GM13977 (cell line): Measurements from ENCODE around the gene P4HTM.
"Not testable (repeated sequence)": the region's sequence is repeated elsewhere in the genome, so short reads cannot be mapped to it uniquely, and the experiment has no call there.

Experiments
- DNase-seq: peaks from one replicate; pipeline ENCODE4 v3.0.0; 2012; ENCODE audit warnings: low spot score
- CTCF ChIP-seq: IDR thresholded peaks from 2 replicates; pipeline ENCODE4 v1.5.1; 2012; ENCODE audit warnings: mild to moderate bottlenecking, control low read depth; ENCODE audit not compliant: insufficient read depth; ENCODE audit errors: extremely low read depth, missing control alignments
- in situ Hi-C: fragments of 300-500 bp; cut with MboI; formaldehyde crosslinking; loops from one replicate; pipeline ENCODE4 v1.12.0; 2022; ENCODE audit warnings: low sequenced_read_pairs, low pct_unique_long_range_greater_than_20kb, mixed read lengths, inconsistent platforms; ENCODE audit not compliant: unreplicated experiment

P4HTM gene

GRCh38 chr3:49007771-49008528, 17.9 kb downstream of the P4HTM start:
- TF ChIP-seq CTCF, result no peak
- peak; percentile 86 for DNase-seq
- in situ Hi-C loops, result no loop called here

- DNase-seq, in situ Hi-C loops: not testable (repeated sequence)
Measured at GRCh38 chr3:49008627-49009026, 18.6 kb downstream of the P4HTM start.

- DNase-seq, result no peak
- in situ Hi-C loops, result no loop called here
- no peak for TF ChIP-seq CTCF
Measured at GRCh38 chr3:49009396-49009795, 19.4 kb downstream of the P4HTM start.

GRCh38 chr3:49012441-49013017, 22.5 kb downstream of the P4HTM start:
- no peak for DNase-seq
- no peak for TF ChIP-seq CTCF
- in situ Hi-C loops, result no loop called here

- in situ Hi-C loops, result no loop called here
- no peak for DNase-seq
- no peak for TF ChIP-seq CTCF
Measured at GRCh38 chr3:49013113-49013737, 23.2 kb downstream of the P4HTM start.

GRCh38 chr3:49013738-49014660, 24.0 kb downstream of the P4HTM start:
- peak; percentile 71 for TF ChIP-seq CTCF
- in situ Hi-C loops, result no loop called here
- peak; percentile 56 for DNase-seq
